Psoas muscle (tissue), 8 donors: ENCODE data around the gene CACNA2D4. TPM values are rescaled to one million over a fixed set of nuclear protein-coding genes. Genes with fewer than 3 reads are reported as not detected.
A peak's percentile ranks its signal among the peaks of the same experiment; 100 is the strongest.

ENCODE experiments used
- ATAC-seq, 4 donors: fragments of 200-7000 bp; cut with Tn5 transposase; one replicate each; pipeline ENCODE4 v1.9.1; 2020; ENCODE audit warnings: moderate library complexity in 3 of 4, mild to moderate bottlenecking in 2 of 4
- DNase-seq, 2 donors: peaks; one replicate each; pipeline ENCODE4 v3.0.0-alpha.2; 2020
- H3K27ac ChIP-seq: fragments of 200-600 bp; one replicate; pipeline ENCODE4 v1.8.0; 2022
- H3K27me3 ChIP-seq, 3 donors: fragments of 200-600 bp in 1 of 3; one replicate each; pipeline versions ENCODE4 v1.6.1 to v1.8.0; 2013 to 2022; ENCODE audit warnings: low read length in 2 of 3, mild to moderate bottlenecking in 2 of 3, moderate library complexity in 1 of 3; ENCODE audit not compliant: insufficient read depth in 3 of 3
- H3K36me3 ChIP-seq, 2 donors: fragments of 200-600 bp in 1 of 2; one replicate each; pipeline versions ENCODE4 v1.6.1 to v1.8.0; 2013 to 2022; ENCODE audit warnings: low read depth in 1 of 2, mild to moderate bottlenecking in 1 of 2, moderate library complexity in 1 of 2; ENCODE audit not compliant: insufficient read depth in 1 of 2
- H3K4me1 ChIP-seq: fragments of 200-600 bp; one replicate; pipeline ENCODE4 v1.8.0; 2022
- H3K4me3 ChIP-seq: fragments of 200-600 bp; one replicate; pipeline ENCODE4 v1.8.0; 2022; ENCODE audit warnings: mild to moderate bottlenecking
- H3K9me3 ChIP-seq: fragments of 200-600 bp; one replicate; pipeline ENCODE4 v1.8.0; 2022
- WGBS, 3 donors: extraction: QIAGEN DNeasy Blood & Tissue Kit; methylation state at CpG; one replicate each; pipeline versions ENCODE4 v1.1.6 to v1.1.7; 2013; 5-methylcytosine and 5-hydroxymethylcytosine counted together
- intact Hi-C, 2 donors: fragments of 100-400 bp; cut with DNase I; formaldehyde crosslinking; loops; one replicate each; pipeline versions ENCODE4 v1.11.0 to v1.14.2; 2022
- polyA plus RNA-seq, 3 donors: library from polyadenylated mRNA; stranded (reverse); fragments of 200-250 nt; gene quantifications; one replicate each; pipeline ENCODE4 v1.2.3, GENCODE V29; 2013
- total RNA-seq, 4 donors: library from RNA; stranded (reverse); fragmentation: NEBNext Ultra II Directional in 2 of 4; extraction: Animal tissue kit (Norgen Biotek cat#: 25700) in 2 of 4; gene quantifications; one replicate each; pipeline versions ENCODE4 v1.2.1 to v1.2.4, GENCODE V29; 2021 to 2023
- TF ChIP-seq, protein P1 (sequence below): fragments of 200-600 bp; IDR thresholded peaks from one replicate; pipeline ENCODE4 v1.8.0; 2022; ENCODE audit warnings: antibody characterized with exemption
- donor health status: healthy with polysubstance abuse.
- donor health status: DM: no; HTN: no; CAD: no; lungs with moderate emphysema.
- donor health status: Bipolar disorder and iron deficiency.
- donor health status: healthy.
- donor health status: DM: yes; HTN: yes; CAD: no.
- donor health status: DM: no; HTN: no; CAD: no.
- donor health status: DM: no; HTN: no; CAD: no.
- donor health status: DM: yes; HTN: yes; CAD: no.

CACNA2D4 gene
- total and polyA plus RNA-seq, 7 donors = 0.74 to 1.8 (median 0.93) TPM

GRCh38 chr12:1939801-1940607, 21.6 kb upstream of the CACNA2D4 start:
- Histone ChIP-seq H3K27ac (peak overlapping the region; percentile 31), H3K27me3 (no peaks in the 10 kb centered on the region), H3K36me3 (peaks cover 0 to 24% of the 10 kb centered on the region in 2 donors), H3K4me1 (peaks cover 30% of the 10 kb centered on the region), H3K9me3 (no peaks in the 10 kb centered on the region), H3K4me3 (peak overlapping the region; percentile 26)
- peak; percentile 72 to 82 (median 76) for ATAC-seq
- peak; percentile 84 to 93 for DNase-seq
- intact Hi-C loops = loop anchor here (1.0 to 5.0 kb wide), 2 partner anchors 144 to 288 kb away; no protein-coding TSS in a partner anchor
- 23 to 30% (median 24%) methylated on average over 16 of the region's 16 CpGs for WGBS, 3 donors
- TF ChIP-seq, protein P1, sequence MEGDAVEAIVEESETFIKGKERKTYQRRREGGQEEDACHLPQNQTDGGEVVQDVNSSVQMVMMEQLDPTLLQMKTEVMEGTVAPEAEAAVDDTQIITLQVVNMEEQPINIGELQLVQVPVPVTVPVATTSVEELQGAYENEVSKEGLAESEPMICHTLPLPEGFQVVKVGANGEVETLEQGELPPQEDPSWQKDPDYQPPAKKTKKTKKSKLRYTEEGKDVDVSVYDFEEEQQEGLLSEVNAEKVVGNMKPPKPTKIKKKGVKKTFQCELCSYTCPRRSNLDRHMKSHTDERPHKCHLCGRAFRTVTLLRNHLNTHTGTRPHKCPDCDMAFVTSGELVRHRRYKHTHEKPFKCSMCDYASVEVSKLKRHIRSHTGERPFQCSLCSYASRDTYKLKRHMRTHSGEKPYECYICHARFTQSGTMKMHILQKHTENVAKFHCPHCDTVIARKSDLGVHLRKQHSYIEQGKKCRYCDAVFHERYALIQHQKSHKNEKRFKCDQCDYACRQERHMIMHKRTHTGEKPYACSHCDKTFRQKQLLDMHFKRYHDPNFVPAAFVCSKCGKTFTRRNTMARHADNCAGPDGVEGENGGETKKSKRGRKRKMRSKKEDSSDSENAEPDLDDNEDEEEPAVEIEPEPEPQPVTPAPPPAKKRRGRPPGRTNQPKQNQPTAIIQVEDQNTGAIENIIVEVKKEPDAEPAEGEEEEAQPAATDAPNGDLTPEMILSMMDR = peak; percentile 98

- Histone ChIP-seq H3K4me1 (peaks cover 30% of the 10 kb centered on the region), H3K9me3 (no peaks in the 10 kb centered on the region), H3K4me3 (no peak overlapping the region), H3K27me3 (no peaks in the 10 kb centered on the region), H3K27ac (peak overlapping the region; percentile 31), H3K36me3 (peaks cover 0 to 21% of the 10 kb centered on the region in 2 donors)
- DNase-seq (no peak), ATAC-seq (no peak)
- intact Hi-C loops = loop anchor here (5.0 kb wide), 1 partner anchor 287 kb away; no protein-coding TSS in a partner anchor
- 47 to 54% (median 49%) methylated on average over 10 of the region's 10 CpGs for WGBS, 3 donors
- TF ChIP-seq, protein P1 = no peak
Measured at GRCh38 chr12:1939331-1939730, 20.9 kb upstream of the CACNA2D4 start.

- ATAC-seq (no peak), DNase-seq (no peak)
- Histone ChIP-seq H3K4me3 (no peak overlapping the region), H3K9me3 (no peaks in the 10 kb centered on the region), H3K27ac (peak overlapping the region; percentile 72), H3K36me3 (peaks cover 0 to 21% of the 10 kb centered on the region in 2 donors), H3K27me3 (no peaks in the 10 kb centered on the region), H3K4me1 (peaks cover 44% of the 10 kb centered on the region)
- TF ChIP-seq, protein P1 = no peak
- intact Hi-C loops = loop anchor here (5.0 kb wide), 1 partner anchor 285 kb away; no protein-coding TSS in a partner anchor
- WGBS, 3 donors = 91 to 95% (median 91%) methylated on average over 12 of the region's 12 CpGs
Measured at GRCh38 chr12:1937481-1938224, 19.2 kb upstream of the CACNA2D4 start.

- peaks cover 0 to 17% of the 10 kb centered on the region in 2 donors for H3K36me3 ChIP-seq
- ATAC-seq = peak; percentile 85 to 92 (median 90)
- intact Hi-C loops = loop anchor here (5.0 kb wide), 1 partner anchor 284 kb away; no protein-coding TSS in a partner anchor
- no peaks in the 10 kb centered on the region for H3K9me3 ChIP-seq
- TF ChIP-seq, protein P1 = no peak
- H3K4me1 ChIP-seq = peaks cover 51% of the 10 kb centered on the region
- DNase-seq = peak; percentile 67 to 90
- peak overlapping the region; percentile 72 for H3K27ac ChIP-seq
- peak overlapping the region; percentile 51 for H3K4me3 ChIP-seq
- WGBS, 3 donors = 38 to 60% (median 42%) methylated on average over 25 of the region's 25 CpGs
- H3K27me3 ChIP-seq = no peaks in the 10 kb centered on the region
Measured at GRCh38 chr12:1936406-1937320, 18.2 kb upstream of the CACNA2D4 start.
